HCT116 (cell line): Measurements from ENCODE around the gene KRCC1. TPM values are rescaled to one million over a fixed set of nuclear protein-coding genes. Genes with fewer than 3 reads are reported as not detected.

Experiments
- ATAC-seq: fragments of 200-7000 bp; cut with Tn5 transposase; 2 replicates; pipeline ENCODE4 v1.9.1; 2020; ENCODE audit warnings: mild to moderate bottlenecking, moderate library complexity
- BruUV-seq: library from RNA; stranded (reverse); fragments of 400-500 nt; replicated peaks from 2 replicates; lab custom pipeline; 2021; lab: Mats Ljungman, UMichigan
- CTCF ChIA-PET: fragments of 300-600 bp; sonication (Branson Sonifier 250); formaldehyde crosslinking; loops from one replicate; lab custom pipeline; 2021; ENCODE audit warnings: antibody characterized with exemption; lab: Charles Lee
- POLR2A ChIA-PET: fragments of 300-600, 350-600 bp; sonication (Branson Sonifier 250); formaldehyde crosslinking; loops from one replicate; lab custom pipeline; 2021; ENCODE audit warnings: antibody characterized with exemption; lab: Charles Lee
- RAD21 ChIA-PET, 2 experiments: fragments of 300-600 bp; sonication (Branson Sonifier 250); formaldehyde crosslinking; loops; one replicate each; lab custom pipeline; 2023; ENCODE audit warnings: low total read pairs in 2 of 2; ENCODE audit not compliant: uncharacterized antibody in 2 of 2, unreplicated experiment in 2 of 2, low non-redundant PET in 1 of 2; lab: Charles Lee
- DNase-seq: peaks from one replicate; pipeline ENCODE4 v3.0.0-alpha.2; 2010; ENCODE audit warnings: low read depth, low spot score
- H2AFZ ChIP-seq: fragments of 200-600 bp; shearing (Covaris generic), sonication (generic); 2 replicates; pipeline ENCODE4 v1.6.1; 2017; ENCODE audit warnings: low read depth, mixed run types, mixed read lengths, antibody characterized with exemption, low read length; ENCODE audit not compliant: poor library complexity, severe bottlenecking
- H3K27ac ChIP-seq: 2 replicates; pipeline ENCODE4 v1.5.1; 2012; ENCODE audit warnings: low read depth, low read length
- H3K27me3 ChIP-seq: fragments of 200-600 bp; sonication (generic); 2 replicates; pipeline ENCODE4 v1.6.1; 2016; ENCODE audit warnings: mixed run types, low read length, mixed read lengths; ENCODE audit not compliant: insufficient read depth
- H3K36me3 ChIP-seq, 2 experiments: fragments of 200-500 bp in 1 of 2; fragments of 200-600 bp in 1 of 2; sonication (Bioruptor generic) in 1 of 2; sonication (generic) in 1 of 2; 2 replicates each; pipeline versions ENCODE4 v1.5.1 to v1.6.1; 2014 to 2016; ENCODE audit warnings: low read length in 2 of 2, inconsistent platforms in 1 of 2, mixed read lengths in 1 of 2, mixed run types in 1 of 2; ENCODE audit not compliant: insufficient read depth in 2 of 2, control insufficient read depth in 1 of 2
- H3K4me1 ChIP-seq, 2 experiments: fragments of 200-600 bp in 1 of 2; sonication (generic) in 1 of 2; 2 replicates each; pipeline versions ENCODE4 v1.5.1 to v1.6.1; 2012 to 2017; ENCODE audit warnings: low read length in 2 of 2, inconsistent platforms in 1 of 2, mild to moderate bottlenecking in 1 of 2, mixed read lengths in 1 of 2, mixed run types in 1 of 2, moderate library complexity in 1 of 2; ENCODE audit not compliant: insufficient read depth in 2 of 2, control insufficient read depth in 1 of 2
- H3K4me2 ChIP-seq: fragments of 200-600 bp; sonication (generic); 2 replicates; pipeline ENCODE4 v1.6.1; 2017; ENCODE audit warnings: mixed run types, low read length, mixed read lengths
- H3K4me3 ChIP-seq, 2 experiments: fragments of 200-600 bp in 1 of 2; sonication (generic) in 1 of 2; replicated peaks in 1 of 2; 2 replicates each; pipeline ENCODE4 v1.5.1; 2011 to 2016; ENCODE audit warnings: low read length in 2 of 2, control low read depth in 1 of 2, low read depth in 1 of 2, mild to moderate bottlenecking in 1 of 2, mixed read lengths in 1 of 2, mixed run types in 1 of 2
- H3K79me2 ChIP-seq: fragments of 200-600 bp; sonication (generic); 2 replicates; pipeline ENCODE4 v1.6.1; 2017; ENCODE audit warnings: mild to moderate bottlenecking, mixed run types, low read length, moderate library complexity, mixed read lengths; ENCODE audit not compliant: insufficient read depth
- H3K9ac ChIP-seq: fragments of 200-600 bp; sonication (generic); 2 replicates; pipeline ENCODE4 v1.6.1; 2016; ENCODE audit warnings: low read length, mixed read lengths
- H3K9me2 ChIP-seq: fragments of 200-600 bp; sonication (generic), shearing (Covaris generic); 2 replicates; pipeline ENCODE4 v1.6.1; 2017; ENCODE audit warnings: mixed run types, mild to moderate bottlenecking, moderate library complexity; ENCODE audit not compliant: insufficient read depth
- H3K9me3 ChIP-seq, 2 experiments: fragments of 200-500 bp in 1 of 2; fragments of 200-600 bp in 1 of 2; sonication (Bioruptor generic) in 1 of 2; sonication (generic) in 1 of 2; 2 replicates each; pipeline ENCODE4 v1.6.1; 2014 to 2017; ENCODE audit warnings: low read length in 2 of 2, mixed read lengths in 2 of 2, inconsistent platforms in 1 of 2, low read depth in 1 of 2, mild to moderate bottlenecking in 1 of 2, mixed run types in 1 of 2, moderate library complexity in 1 of 2; ENCODE audit not compliant: control insufficient read depth in 1 of 2, insufficient read depth in 1 of 2
- H4K20me1 ChIP-seq: fragments of 200-600 bp; sonication (generic), shearing (Covaris generic); 2 replicates; pipeline ENCODE4 v1.6.1; 2017; ENCODE audit warnings: mixed run types, mild to moderate bottlenecking, moderate library complexity; ENCODE audit not compliant: insufficient read depth
- ATF3 ChIP-seq: IDR thresholded peaks from 2 replicates; pipeline ENCODE4 v1.6.1; 2012
- CBX3 ChIP-seq: IDR thresholded peaks from 2 replicates; pipeline ENCODE4 v1.6.1; 2012; ENCODE audit warnings: low read depth
- CEBPB ChIP-seq: IDR thresholded peaks from 2 replicates; pipeline ENCODE4 v1.6.1; 2012; ENCODE audit warnings: low read depth
- ELF1 ChIP-seq: IDR thresholded peaks from 2 replicates; pipeline ENCODE4 v1.6.1; 2012; ENCODE audit warnings: low read depth, borderline replicate concordance
- MAX ChIP-seq: IDR thresholded peaks from 2 replicates; pipeline ENCODE4 v1.6.1; 2012
- POLR2A ChIP-seq: IDR thresholded peaks from 2 replicates; pipeline ENCODE4 v1.7.0; 2011; ENCODE audit warnings: borderline replicate concordance; ENCODE audit not compliant: insufficient read depth, insufficient read length; ENCODE audit errors: extremely low read depth
- POLR2AphosphoS5 ChIP-seq: IDR thresholded peaks from 2 replicates; pipeline ENCODE4 v1.6.1; 2011; ENCODE audit warnings: mild to moderate bottlenecking, low read depth, low read length, moderate library complexity
- RAD21 ChIP-seq: IDR thresholded peaks from 2 replicates; pipeline ENCODE4 v1.6.1; 2012; ENCODE audit warnings: low read depth, mild to moderate bottlenecking
- REST ChIP-seq: IDR thresholded peaks from 2 replicates; pipeline ENCODE4 v1.6.1; 2012; ENCODE audit warnings: low read depth
- SIN3A ChIP-seq: IDR thresholded peaks from 2 replicates; pipeline ENCODE4 v1.6.1; 2012; ENCODE audit warnings: low read depth
- SP1 ChIP-seq: IDR thresholded peaks from 2 replicates; pipeline ENCODE4 v1.6.1; 2012; ENCODE audit warnings: low read depth
- YY1 ChIP-seq: IDR thresholded peaks from 2 replicates; pipeline ENCODE4 v1.6.1; 2011; ENCODE audit warnings: low read length, low read depth, moderate library complexity, mild to moderate bottlenecking; ENCODE audit not compliant: insufficient replicate concordance; ENCODE audit errors: extremely low read depth
- ZBTB33 ChIP-seq: IDR thresholded peaks from 2 replicates; pipeline ENCODE4 v1.6.1; 2011; ENCODE audit warnings: mild to moderate bottlenecking, low read length, moderate library complexity; ENCODE audit not compliant: insufficient replicate concordance; ENCODE audit errors: extremely low read depth
- ZFX ChIP-seq: fragments of 450-650 bp; IDR thresholded peaks from 2 replicates; pipeline ENCODE4 v1.6.1; 2017
- intact Hi-C: fragments of 100-400 bp; cut with micrococcal nuclease; formaldehyde crosslinking; loops from 2 replicates; pipeline ENCODE4 v1.10.0; 2022
- total RNA-seq: library from RNA; stranded (reverse); gene quantifications from one replicate; pipeline ENCODE4 v1.2.1, GENCODE V29; 2021; ENCODE audit not compliant: unreplicated experiment

The KRCC1 gene
- total RNA-seq, 1 experiment from 2014 or later: 5.8 TPM

GRCh38 chr2:88067598-88067997 lies 12.0 kb upstream of the KRCC1 start, which contains the start of gene SMYD1:
SMYD1 (plus strand) TSS chr2:88067825; CDS start chr2:88067865, 40 bp downstream.
- Histone ChIP-seq H4K20me1 (no peaks in the 10 kb centered on the region), H3K9me3 (no peaks in the 10 kb centered on the region), H2AFZ (no peak within 1 kb of the TSS), H3K27me3 (no peaks in the 10 kb centered on the region), H3K4me3 (no peak within 1 kb of the TSS), H3K9me2 (no peaks in the 10 kb centered on the region), H3K27ac (no peak within 1 kb of the TSS), H3K9ac (no peak within 1 kb of the TSS), H3K79me2 (no peaks in the 10 kb centered on the region), H3K4me1 (no peaks in the 10 kb centered on the region), H3K36me3 (no peaks in the 10 kb centered on the region), H3K4me2 (no peak within 1 kb of the TSS)
- ChIA-PET RAD21 (no interaction called here), POLR2A (no interaction called here), CTCF (no interaction called here)
- no peak for DNase-seq
- no peak for ATAC-seq
- no peak for TF ChIP-seq CBX3
- no peak for TF ChIP-seq RAD21
- no peak for TF ChIP-seq ZBTB33
- TF ChIP-seq SP1: no peak
- no peak for TF ChIP-seq MAX
- no peak for TF ChIP-seq POLR2AphosphoS5
- TF ChIP-seq CEBPB: no peak
- no peak for TF ChIP-seq ZFX
- TF ChIP-seq POLR2A: no peak
- no peak for TF ChIP-seq SIN3A
- no peak for TF ChIP-seq REST
- no peak for TF ChIP-seq ELF1
- no peak for TF ChIP-seq ATF3
- TF ChIP-seq YY1: no peak
- intact Hi-C loops: loop anchor here (10.0 kb wide), 1 partner anchor 387 kb away; the partner anchor contains the start of gene FOXI3
- no TSS peak for BruUV-seq
